ENCODE data around the gene RNF8.
"Not testable (repeated sequence)": the region's sequence is repeated elsewhere in the genome, so short reads cannot be mapped to it uniquely, and the experiment has no call there.

The RNF8 gene

DNA sequence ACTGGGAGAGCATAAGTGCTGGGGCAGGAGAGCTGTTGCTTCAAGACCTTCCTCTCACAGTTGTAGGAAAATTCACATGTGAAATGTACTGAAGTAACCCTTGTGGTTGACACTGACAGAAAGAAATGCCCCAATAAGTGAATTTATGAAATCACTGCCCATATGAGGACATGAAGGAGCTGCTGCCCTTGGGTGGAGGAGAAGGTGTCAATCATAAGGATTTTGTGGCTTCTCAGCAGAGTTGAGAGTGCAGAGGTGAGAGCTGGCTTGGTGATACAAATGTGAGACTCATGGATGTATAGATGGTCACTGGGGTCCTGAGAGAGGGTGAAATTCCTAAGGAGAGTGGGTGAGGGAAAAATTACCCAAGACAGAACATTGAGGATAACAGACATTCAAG is 45.3 kb downstream of the RNF8 start:
- DNase-seq (ENCODE audit: low read depth in 2 of 2): no peak

- no peak for DNase-seq (ENCODE audit: low read depth in 2 of 2)
Observed at GRCh38 chr6:37399795-37400490, 46.2 kb downstream of the RNF8 start.

- not testable (repeated sequence) for DNase-seq (ENCODE audit: low read depth in 2 of 2)
Observed at GRCh38 chr6:37401658-37402057, 47.9 kb downstream of the RNF8 start.

- DNase-seq (ENCODE audit: low read depth in 2 of 2): no peak
Observed at GRCh38 chr6:37406726-37407341, 53.1 kb downstream of the RNF8 start.

DNA sequence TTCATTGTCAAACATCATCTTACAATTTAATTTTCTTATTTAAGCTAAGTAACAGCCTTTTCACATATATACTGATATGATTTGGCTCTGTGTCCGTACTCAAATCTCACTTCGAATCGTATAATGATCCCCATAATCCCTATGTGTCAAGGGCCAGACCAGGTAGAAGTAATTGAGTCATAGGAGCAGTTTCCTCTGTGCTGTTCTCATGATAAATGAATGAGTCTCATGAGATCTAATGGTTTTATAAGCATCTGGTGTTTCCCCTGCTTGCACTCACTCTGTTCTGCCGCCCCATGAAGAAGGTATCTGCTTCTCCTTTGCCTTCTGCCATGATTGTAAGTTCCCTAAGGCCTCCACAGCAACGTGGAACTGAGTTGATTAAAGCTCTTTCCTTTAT is 54.2 kb downstream of the RNF8 start:
- no peak for DNase-seq (ENCODE audit: low read depth in 2 of 2)

GRCh38 chr6:37409501-37409900 is 55.7 kb downstream of the RNF8 start:
- no peak for DNase-seq (ENCODE audit: low read depth in 2 of 2)

DNA sequence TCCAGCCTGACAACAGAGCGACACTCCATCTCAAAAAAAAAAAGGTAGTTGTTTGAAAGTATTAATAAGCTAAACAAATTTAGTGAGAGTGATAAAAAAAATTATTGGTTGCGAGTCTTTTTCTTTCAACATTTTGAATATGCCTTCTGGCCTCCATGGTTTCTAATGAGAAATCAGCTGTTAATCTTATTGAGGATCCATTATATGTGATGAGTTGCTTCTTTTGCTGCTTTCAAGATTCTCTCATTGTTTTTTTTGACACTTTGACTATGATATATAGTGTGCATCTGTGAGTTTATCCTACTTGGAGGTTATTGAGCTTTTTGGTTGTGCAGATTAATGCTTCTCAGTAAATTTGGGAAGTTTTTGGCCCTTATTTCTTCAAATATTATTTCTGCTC is 63.6 kb downstream of the RNF8 start:
- DNase-seq (ENCODE audit: low read depth in 2 of 2): no peak

- DNase-seq (ENCODE audit: low read depth in 2 of 2): no peak
Observed at GRCh38 chr6:37418722-37419121, 64.9 kb downstream of the RNF8 start.

- no peak for DNase-seq (ENCODE audit: low read depth in 2 of 2)
Observed at GRCh38 chr6:37426058-37426944, 72.5 kb downstream of the RNF8 start.

DNA sequence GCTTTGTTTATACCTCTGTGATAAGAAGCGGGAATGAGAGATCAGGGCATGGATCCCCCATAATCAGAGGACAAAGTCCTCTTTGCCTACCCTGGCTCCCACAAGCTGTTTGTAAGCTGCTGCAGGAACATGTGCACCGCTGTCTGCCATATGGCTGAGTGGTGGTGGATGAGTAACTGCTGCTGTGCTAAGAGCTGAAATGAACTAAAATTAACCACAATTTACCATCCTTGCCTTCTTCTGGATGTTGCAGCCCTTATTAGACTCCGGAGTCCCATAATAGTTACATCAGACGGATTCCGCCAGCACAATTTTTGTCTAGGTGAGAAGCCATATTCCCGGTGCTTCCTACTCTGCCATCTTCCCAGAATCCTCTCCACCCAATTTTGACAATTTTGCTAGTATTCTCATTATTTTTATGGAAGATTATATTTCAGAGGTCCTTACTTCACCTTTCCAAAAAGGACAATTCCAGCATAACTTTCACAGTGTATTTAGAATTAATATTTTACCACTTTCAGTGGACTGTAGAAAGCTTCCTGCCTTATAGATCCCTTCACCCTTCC is 73.2 kb downstream of the RNF8 start:
- DNase-seq (ENCODE audit: low read depth in 2 of 2): no peak

- DNase-seq (ENCODE audit: low read depth in 2 of 2): no peak
Observed at GRCh38 chr6:37429352-37429750, 75.6 kb downstream of the RNF8 start.

- DNase-seq (ENCODE audit: low read depth in 2 of 2): no peak
Observed at GRCh38 chr6:37432590-37432915, 78.8 kb downstream of the RNF8 start.

- peak; percentile 94 to 96 for DNase-seq (ENCODE audit: low read depth in 2 of 2)
Observed at GRCh38 chr6:37432916-37433656, 79.3 kb downstream of the RNF8 start, which contains the start of gene CMTR1. TSS of gene CMTR1 (plus strand) at chr6:37433221. CDS start at chr6:37435630, 2,409 bp downstream.

- peak; percentile 7 to 8 for DNase-seq (ENCODE audit: low read depth in 2 of 2)
Observed at GRCh38 chr6:37433657-37434271, 80.0 kb downstream of the RNF8 start.

- DNase-seq (ENCODE audit: low read depth in 2 of 2): no peak
Observed at GRCh38 chr6:37435373-37435772, 81.6 kb downstream of the RNF8 start.

- no peak for DNase-seq (ENCODE audit: low read depth in 2 of 2)
Observed at GRCh38 chr6:37435816-37436215, 82.0 kb downstream of the RNF8 start.

- DNase-seq (ENCODE audit: low read depth in 2 of 2): no peak
Observed at GRCh38 chr6:37438930-37439329, 85.1 kb downstream of the RNF8 start.

DNA sequence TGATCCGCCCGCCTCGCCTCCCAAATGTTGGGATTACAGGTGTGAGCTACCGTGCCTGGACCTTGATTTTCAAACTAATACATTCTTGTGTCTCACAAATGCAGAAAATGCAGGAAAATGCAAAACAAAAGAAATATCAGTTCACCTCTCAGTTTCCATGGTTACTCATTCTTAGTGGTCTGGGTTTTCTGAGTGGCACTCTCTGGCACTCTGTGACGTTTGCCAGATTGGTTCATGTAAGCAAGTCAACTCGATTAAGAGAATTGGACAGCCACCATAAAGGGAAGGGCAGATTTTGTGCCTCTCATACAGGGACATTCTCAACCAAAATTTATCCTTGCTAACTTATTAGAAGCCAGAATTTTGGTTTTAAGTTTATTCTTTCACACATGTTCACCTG is 87.9 kb downstream of the RNF8 start:
- no peak for DNase-seq (ENCODE audit: low read depth in 2 of 2)

DNA sequence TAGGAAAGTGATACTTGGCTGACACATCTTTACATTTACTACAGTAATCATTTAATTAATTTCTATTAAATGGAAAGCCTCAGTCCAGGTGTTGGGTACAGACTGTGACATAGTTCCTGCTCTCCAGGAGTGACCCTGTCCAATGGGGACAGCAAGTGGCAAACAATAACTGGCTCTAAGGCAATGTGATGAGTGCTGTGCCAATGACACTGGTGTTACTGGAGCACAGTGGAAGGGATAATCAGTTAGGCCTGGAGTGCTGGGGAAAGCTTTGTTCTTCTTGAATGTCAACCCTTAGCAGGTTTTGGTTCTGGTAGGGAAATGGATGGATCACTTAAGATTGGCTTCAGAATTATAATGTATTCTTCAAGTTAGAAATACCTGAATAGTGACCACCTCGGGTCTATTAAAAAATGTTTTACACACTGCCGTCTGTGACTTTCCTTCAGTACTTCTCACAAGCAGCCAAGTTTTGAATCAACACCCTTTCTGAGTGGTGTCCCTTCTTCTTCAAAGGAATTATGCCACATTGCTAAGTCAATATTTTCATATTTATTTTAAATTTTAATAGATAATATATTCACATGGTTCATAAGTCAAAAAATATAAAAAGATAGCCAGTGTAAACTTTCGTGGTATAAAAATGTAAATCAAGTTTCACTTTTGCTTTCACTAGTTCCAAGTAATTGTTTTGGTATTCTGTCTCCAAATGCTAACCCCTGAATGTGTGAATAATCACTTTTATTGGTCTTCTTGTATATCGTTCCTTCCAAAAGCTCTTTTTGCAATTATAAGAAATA is 88.8 kb downstream of the RNF8 start:
- DNase-seq (ENCODE audit: low read depth in 2 of 2): no peak

GRCh38 chr6:37443216-37443542 is 89.4 kb downstream of the RNF8 start:
- not testable (repeated sequence) for DNase-seq (ENCODE audit: low read depth in 2 of 2)
